ENCODE results near the gene SMAP1. TPM values are rescaled to one million over a fixed set of nuclear protein-coding genes. Genes with fewer than 3 reads are reported as not detected.

The SMAP1 gene
- polyA plus RNA-seq, 6 donors from 2014 or later, result 13.0 to 16.6 (median 15.8) TPM

Other genes starting within 250 kb of the SMAP1 start
- 1 to 10 TPM; 4.7 to 8.6 (median 7.6) TPM for gene SDHAF4, start 101.0 kb upstream of the SMAP1 start, polyA plus RNA-seq (ENCODE audit: low read depth in 6 of 6)